ENCODE data around the gene PLA2G2D.
"Not testable (repeated sequence)": the region's sequence is repeated elsewhere in the genome, so short reads cannot be mapped to it uniquely, and the experiment has no call there.

Gene PLA2G2D

GRCh38 chr1:20142001-20142710 is 22.8 kb upstream of the PLA2G2D start:
- no peak for DNase-seq

- no peak for DNase-seq
These were observed 22.1 kb upstream of the PLA2G2D start for GRCh38 chr1:20141466-20141865.

- DNase-seq = no peak
These were observed 21.7 kb upstream of the PLA2G2D start for GRCh38 chr1:20141001-20141400.

GRCh38 chr1:20139776-20140612 is 20.7 kb upstream of the PLA2G2D start:
- DNase-seq = no peak

GRCh38 chr1:20138961-20139550 is 19.7 kb upstream of the PLA2G2D start, which contains the start of gene PLA2G2F:
Gene PLA2G2F (plus strand): TSS chr1:20139323. CDS start chr1:20139428, 105 bp downstream.
- no peak for DNase-seq

- DNase-seq = no peak
These were observed 19.0 kb upstream of the PLA2G2D start for GRCh38 chr1:20138346-20138745.

GRCh38 chr1:20137604-20138003 is 18.3 kb upstream of the PLA2G2D start:
- no peak for DNase-seq

GRCh38 chr1:20137055-20137454 is 17.7 kb upstream of the PLA2G2D start:
- no peak for DNase-seq

- no peak for DNase-seq
These were observed 16.9 kb upstream of the PLA2G2D start for GRCh38 chr1:20136249-20136648.

- no peak for DNase-seq
These were observed 15.7 kb upstream of the PLA2G2D start for GRCh38 chr1:20134995-20135394.

- not testable (repeated sequence) for DNase-seq
These were observed 11.2 kb upstream of the PLA2G2D start for GRCh38 chr1:20130518-20130917.

GRCh38 chr1:20126806-20127440 is 7.6 kb upstream of the PLA2G2D start:
- no peak for DNase-seq

GRCh38 chr1:20126041-20126805 is 6.9 kb upstream of the PLA2G2D start:
- no peak for DNase-seq

GRCh38 chr1:20125100-20125499 is 5.8 kb upstream of the PLA2G2D start:
- no peak for DNase-seq

GRCh38 chr1:20124456-20125057 is 5.2 kb upstream of the PLA2G2D start:
- no peak for DNase-seq

- no peak for DNase-seq
These were observed 4.6 kb upstream of the PLA2G2D start for GRCh38 chr1:20123722-20124455.

- no peak for DNase-seq
These were observed 1.5 kb upstream of the PLA2G2D start for GRCh38 chr1:20120796-20121195.

- DNase-seq = no peak
These were observed 2.1 kb downstream of the PLA2G2D start for GRCh38 chr1:20117236-20117635.

GRCh38 chr1:20115916-20116315 is 3.4 kb downstream of the PLA2G2D start:
- no peak for DNase-seq

GRCh38 chr1:20115479-20115878 is 3.9 kb downstream of the PLA2G2D start:
- no peak for DNase-seq

GRCh38 chr1:20114021-20114648 is 5.2 kb downstream of the PLA2G2D start:
- no peak for DNase-seq

All from NCI-H187 treated with DMSO at 0.1 percent for 48 hours (cell line).